DND-41 (cell line): ENCODE data around the gene PRDM2.

Source experiments
- EZH2 ChIP-seq: IDR thresholded peaks from 3 replicates; pipeline ENCODE4 v1.6.1; 2012; ENCODE audit warnings: borderline replicate concordance, low read depth, mild to moderate bottlenecking, moderate library complexity, low read length, inconsistent platforms; ENCODE audit not compliant: severe bottlenecking
- TF ChIP-seq, protein P1 (sequence below): IDR thresholded peaks from 2 replicates; pipeline ENCODE4 v1.5.1; 2012; ENCODE audit warnings: borderline replicate concordance, low read length, moderate library complexity, mild to moderate bottlenecking; ENCODE audit not compliant: poor library complexity, severe bottlenecking; ENCODE audit errors: extremely low read depth

DNA sequence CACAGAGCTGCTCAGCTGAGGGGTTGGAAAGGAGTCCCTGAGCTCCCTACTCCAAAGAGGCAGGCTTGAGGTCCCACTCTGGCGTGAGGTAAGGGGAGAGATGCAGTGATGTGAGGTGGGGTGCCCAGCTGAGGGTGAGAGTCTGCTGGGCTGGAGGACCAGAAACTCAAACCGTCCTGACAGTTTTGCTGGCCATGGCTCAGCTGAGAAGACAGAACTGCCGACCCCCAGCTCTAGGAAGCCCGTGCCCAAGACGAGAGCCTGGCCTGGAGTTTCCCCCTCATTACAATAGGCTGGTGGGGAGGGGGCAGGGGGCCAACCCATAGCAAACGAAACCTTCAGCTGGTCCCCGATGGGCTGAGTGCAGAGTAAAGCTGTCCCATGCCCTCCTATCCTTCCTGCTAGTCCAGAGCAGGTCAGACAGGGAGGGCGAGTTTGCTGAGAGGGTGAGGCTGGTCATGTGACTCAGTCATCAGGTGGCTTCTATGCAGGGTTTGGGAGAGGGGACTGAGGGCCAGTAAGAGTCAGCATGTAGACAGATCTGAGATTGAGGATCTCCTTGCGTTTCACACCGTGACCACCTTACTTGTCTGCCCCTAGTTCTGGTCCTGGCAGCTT lies 129.3 kb downstream of the PRDM2 start:
- TF ChIP-seq, protein P1, sequence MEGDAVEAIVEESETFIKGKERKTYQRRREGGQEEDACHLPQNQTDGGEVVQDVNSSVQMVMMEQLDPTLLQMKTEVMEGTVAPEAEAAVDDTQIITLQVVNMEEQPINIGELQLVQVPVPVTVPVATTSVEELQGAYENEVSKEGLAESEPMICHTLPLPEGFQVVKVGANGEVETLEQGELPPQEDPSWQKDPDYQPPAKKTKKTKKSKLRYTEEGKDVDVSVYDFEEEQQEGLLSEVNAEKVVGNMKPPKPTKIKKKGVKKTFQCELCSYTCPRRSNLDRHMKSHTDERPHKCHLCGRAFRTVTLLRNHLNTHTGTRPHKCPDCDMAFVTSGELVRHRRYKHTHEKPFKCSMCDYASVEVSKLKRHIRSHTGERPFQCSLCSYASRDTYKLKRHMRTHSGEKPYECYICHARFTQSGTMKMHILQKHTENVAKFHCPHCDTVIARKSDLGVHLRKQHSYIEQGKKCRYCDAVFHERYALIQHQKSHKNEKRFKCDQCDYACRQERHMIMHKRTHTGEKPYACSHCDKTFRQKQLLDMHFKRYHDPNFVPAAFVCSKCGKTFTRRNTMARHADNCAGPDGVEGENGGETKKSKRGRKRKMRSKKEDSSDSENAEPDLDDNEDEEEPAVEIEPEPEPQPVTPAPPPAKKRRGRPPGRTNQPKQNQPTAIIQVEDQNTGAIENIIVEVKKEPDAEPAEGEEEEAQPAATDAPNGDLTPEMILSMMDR: no peak
- no peak for TF ChIP-seq EZH2
